COR-L47 (cell line): Measurements from ENCODE around the gene FAM43A.

Experiments used
- DNase-seq: peaks from one replicate; lab custom pipeline; 2025; lab: John Stamatoyannopoulos, UW

FAM43A gene, protein sequence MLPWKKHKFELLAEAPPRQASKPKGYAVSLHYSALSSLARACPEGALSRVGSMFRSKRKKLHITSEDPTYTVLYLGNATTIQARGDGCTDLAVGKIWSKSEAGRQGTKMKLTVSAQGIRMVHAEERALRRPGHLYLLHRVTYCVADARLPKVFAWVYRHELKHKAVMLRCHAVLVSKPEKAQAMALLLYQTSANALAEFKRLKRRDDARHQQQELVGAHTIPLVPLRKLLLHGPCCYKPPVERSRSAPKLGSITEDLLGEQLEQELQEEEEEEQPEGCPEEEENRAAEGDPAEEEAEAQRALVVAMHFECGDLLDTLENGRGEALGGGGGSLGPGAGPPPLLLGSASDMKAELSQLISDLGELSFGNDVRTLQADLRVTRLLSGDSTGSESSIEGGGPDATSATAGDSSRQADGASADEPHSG

GRCh38 chr3:194685718-194686413 is at the start of gene FAM43A:
FAM43A (plus strand) TSS chr3:194685883; CDS start chr3:194686827, 944 bp downstream.
- DNase-seq, result peak; percentile 74

GRCh38 chr3:194637066-194637465 is 48.6 kb upstream of the FAM43A start:
- DNase-seq, result peak; percentile 21

DNA sequence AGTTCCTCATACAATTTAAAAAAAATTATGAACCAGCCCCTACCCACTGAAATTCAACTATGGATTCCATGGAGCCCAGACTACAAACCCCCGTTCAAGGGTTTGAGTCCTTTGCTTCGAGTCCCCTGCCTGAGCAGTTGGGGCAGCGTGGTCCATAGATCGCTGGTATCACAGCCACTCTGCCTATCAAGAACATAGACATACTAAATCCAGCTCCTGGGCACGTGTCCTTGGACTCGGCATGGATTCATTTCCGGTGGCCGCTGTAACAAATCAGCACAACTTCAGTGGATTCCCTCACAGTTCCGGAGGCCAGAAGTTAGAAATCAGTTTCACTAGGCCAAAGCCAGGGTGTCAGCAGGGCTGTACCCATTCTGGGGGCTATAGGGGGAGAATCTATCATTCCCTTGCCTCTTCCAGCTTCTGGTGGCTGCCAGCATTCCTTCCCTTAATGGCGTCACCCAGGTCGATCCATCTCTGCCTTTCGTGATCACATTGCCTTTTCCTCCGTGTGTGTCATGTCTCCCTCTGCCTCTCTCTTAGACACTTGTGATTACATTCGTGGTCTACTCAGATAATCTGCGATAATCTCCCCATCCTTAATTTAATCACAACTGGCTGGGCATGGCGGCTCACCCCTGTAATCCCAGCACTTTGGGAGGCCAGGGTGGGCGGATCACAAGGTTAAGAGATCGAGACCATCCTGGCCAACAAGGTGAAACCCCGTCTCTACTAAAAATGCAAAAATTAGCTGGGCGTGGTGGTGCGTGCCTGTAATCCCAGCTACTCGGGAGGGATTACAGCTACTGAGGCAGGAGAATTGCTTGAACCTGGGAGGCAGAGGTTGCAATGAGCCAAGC is 47.9 kb upstream of the FAM43A start:
- DNase-seq, result no peak

- DNase-seq, result no peak
These were observed 46.6 kb upstream of the FAM43A start for GRCh38 chr3:194638991-194639605.

DNA sequence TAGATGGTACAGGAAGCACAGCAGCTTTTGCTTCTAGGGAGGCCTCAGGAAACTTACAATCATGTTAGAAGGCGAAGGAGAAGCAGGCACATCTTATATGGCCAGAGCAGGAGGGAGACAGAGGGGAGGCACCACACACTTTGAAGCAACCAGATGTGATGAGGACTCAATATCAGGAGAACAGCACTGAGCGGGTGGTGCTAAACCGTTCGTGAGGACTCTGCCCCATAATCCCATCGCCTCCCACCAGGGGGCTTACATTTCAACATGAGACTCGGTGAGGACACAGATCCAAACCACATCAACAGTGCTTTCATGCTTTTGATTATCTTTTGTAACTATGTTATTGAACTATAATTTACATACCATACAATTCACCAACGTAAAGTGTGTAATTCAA is 44.9 kb upstream of the FAM43A start:
- no peak for DNase-seq

DNA sequence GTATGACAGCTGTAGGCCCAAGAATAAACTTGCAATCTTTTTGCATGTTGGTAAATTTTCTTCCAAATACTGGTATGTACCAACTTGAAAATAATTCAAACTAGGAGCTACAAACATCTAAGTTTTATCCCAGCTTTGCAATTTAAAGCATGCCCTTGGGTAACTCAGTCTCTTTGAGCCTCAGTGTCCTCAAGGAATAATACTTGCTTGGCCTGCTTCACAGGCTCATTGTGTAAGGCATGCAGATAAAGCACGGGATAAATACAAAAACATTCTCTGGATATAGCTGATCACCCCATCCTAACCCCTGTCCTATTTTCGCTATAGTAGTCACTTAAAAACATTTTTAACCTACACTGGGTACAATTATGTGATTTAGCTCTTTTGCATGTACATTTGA is 42.9 kb upstream of the FAM43A start:
- DNase-seq, result no peak

GRCh38 chr3:194647747-194648146 is 37.9 kb upstream of the FAM43A start:
- no peak for DNase-seq

- no peak for DNase-seq
These were observed 31.2 kb upstream of the FAM43A start for GRCh38 chr3:194654443-194654842.

GRCh38 chr3:194657439-194657838 is 28.2 kb upstream of the FAM43A start:
- no peak for DNase-seq

DNA sequence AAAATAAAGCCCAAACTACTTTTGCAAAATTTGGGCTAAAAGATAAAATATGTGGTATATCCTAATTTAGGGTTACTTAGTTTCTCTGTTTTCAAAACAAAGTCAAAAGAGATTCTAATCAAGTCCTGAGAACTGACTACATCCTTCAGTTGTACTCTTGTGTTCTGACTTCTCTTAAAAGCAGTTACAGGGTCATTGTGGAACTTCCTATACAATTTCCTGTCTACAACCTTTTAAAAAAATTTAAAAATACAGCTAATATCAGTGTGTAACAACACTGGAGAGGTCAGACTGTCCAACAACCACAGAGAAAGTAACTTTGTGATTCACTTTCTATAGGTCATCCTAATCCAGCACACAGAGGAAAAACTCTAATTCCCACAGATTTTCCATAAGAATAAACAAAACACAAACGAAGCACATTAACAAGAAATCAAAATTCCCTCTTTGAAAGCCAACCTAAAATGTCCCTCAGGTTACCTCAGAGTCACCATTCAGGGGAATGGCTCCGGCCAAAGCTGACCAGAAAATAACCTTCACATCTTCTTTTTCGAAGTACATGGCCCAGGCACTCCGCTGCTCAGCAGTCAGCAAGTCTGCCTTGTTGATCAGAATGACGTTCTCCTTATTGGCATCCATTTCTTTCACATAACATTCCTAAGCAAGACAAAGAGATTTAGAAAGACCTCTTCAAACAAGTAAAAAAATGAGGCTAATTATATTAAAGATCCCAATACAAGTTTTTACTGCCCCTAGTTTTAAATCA is 27.0 kb upstream of the FAM43A start:
- DNase-seq, result no peak

DNA sequence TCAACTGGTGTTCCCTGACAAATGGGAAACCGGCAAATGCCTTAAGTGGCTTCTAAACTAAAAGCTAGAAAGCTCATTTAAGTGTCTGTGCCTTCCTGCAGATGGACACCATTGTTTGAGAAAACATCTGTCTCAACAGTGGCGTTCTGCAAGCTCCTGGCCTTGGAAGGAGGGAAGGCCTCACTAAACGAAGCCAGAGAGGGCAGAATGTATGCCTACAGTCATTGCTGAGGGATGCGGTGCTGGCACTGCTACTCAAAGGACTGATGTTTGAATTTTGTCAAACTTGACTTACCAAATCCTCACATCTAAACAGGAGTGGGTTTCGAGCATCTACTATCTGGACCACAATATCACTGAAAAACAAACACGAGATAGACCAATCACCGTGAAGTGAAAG is 25.9 kb upstream of the FAM43A start:
- DNase-seq, result no peak

DNA sequence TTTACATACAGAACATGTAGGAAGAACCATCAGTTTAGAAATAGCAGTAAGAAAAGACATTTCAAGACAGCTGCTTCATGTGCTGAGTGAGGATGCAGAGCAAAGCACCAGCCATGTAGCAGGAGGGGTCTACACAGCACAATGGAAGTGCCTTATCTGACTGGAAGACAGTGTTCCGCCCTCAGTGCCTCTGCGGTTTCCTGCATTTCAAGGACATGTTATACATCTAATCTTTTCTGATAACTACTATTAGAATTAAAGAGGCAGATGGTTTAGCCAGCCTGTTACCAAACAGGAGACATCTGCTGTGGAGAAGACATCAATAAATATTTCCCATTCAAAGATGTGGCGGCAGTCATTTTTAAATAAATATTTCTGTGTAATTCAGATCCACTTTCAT is 24.3 kb upstream of the FAM43A start:
- DNase-seq, result no peak

- no peak for DNase-seq
These were observed 23.7 kb upstream of the FAM43A start for GRCh38 chr3:194661946-194662345.

DNA sequence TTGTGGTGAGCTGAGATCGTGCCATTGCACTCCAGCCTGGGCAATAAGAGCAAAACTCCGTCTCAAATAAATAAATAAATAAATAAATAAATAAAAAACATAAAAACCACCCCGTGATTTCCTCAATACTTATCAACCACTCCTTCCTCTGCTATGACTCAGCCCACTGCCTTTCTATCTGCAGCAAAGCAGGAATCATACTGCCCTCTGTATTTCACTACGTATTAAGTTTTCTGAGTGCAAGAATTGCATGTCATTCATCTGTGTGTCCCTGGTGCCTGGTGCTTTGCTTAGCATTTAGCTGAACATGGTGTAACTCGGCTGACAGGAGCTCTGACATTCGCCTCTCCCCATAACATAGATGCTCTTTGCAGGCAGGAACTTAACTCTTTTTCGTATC is 20.8 kb upstream of the FAM43A start:
- no peak for DNase-seq

DNA sequence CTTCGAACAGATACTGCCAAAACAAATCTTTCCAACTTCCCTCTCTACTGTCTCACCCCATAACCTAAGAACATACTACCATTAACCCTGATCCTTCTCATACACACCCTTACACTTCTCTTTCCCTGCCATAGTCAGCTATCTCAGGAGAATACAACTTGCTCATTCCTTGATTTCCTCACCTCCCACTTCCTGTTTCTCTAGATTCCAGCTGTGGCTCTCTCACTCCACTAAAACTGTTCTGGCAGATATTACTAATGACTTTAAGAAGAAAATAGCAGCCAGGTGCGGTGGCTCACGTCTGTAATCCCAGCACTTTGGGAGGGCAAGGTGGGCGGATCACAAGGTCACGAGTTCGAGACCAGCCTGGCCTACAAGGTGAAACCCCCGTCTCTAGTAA is 18.3 kb upstream of the FAM43A start:
- no peak for DNase-seq

DNA sequence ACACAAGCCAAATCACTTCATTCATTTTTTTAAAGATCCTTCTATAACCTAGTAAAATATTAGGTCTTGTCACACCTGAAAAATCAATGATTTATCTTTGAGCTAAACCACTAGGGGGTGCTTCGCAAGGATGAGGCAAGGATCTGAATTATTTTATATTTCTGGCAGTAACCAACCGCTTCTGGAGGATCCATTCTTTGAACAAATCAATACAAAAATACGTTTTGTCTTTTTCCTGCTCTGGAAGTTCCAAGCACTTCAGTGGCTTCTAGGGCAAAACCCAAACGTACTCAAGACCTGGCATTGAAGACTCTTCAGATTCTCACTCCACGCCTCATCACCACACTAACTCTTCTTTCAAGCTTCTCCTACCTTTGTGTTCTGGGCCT is 14.2 kb upstream of the FAM43A start:
- DNase-seq, result peak; percentile 47

DNA sequence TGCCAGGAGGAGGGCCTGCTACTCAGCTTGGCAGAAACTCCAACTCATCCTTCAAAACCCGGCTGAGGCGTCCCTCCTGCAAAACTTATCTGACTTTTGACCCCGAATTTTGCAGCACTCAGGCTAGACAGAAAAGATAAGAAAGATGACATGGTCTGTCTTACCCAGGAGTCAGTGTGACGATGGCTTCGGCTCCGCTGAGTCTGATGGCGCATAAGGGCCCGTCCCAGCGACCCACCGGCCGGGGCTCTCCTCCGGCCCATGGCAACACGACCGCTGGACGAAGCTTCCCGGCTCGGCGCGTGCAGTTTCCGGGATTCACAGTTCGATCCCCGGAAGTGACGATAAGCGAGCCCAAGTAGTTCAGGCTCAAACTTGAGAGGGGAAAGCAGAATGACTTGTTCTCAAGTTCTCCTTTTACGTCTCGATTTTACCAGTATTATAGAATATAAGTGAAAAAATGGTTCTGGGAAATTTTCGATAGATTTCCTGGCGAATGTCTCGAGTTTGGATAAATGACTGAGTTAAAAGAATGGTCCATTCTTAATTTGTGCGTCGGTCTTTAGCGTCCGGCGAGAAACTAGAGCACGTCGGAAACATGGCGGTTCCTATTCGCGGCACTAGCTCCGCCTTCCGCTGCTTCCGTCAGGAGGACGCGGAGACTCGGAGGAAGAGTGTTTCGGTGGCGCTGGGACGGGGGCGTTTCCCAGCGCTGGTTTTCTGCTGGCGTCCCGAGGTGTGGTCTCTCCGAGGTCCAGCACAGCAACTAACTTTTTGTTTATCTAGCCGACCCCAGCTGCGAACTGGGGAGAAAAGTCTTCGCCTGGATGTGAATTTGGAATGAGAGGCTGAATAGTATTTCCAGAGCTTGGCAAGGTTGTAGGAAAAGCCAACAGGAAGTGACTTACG is 13.5 kb upstream of the FAM43A start, which contains the start of gene LSG1:
Gene LSG1, minus strand, starts transcription at position 292 of the 909 bp plus-strand sequence. Its CDS starts 29 bp downstream, at position 263.
- DNase-seq, result peak; percentile 97

DNA sequence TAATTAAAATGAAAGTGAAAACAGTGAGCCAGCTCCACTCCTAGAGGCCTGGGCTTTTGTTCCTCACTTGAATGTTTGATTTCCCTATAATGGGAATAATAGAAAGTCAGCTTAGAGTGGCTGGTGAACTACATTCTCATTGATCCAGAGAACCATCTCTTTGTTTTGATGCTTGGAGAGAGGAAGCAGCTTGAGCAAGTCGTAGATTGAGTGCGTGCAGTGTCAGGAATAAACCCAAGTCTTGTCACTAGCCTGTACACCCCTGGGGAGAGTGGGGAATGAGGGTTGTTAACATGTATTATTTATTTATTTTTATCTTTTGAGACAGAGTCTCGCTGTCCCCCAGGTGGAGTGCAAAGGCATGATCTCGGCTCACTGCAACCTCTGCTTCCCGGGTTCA is 12.8 kb upstream of the FAM43A start:
- DNase-seq, result no peak

- no peak for DNase-seq
These were observed 11.9 kb upstream of the FAM43A start for GRCh38 chr3:194673761-194674160.

DNA sequence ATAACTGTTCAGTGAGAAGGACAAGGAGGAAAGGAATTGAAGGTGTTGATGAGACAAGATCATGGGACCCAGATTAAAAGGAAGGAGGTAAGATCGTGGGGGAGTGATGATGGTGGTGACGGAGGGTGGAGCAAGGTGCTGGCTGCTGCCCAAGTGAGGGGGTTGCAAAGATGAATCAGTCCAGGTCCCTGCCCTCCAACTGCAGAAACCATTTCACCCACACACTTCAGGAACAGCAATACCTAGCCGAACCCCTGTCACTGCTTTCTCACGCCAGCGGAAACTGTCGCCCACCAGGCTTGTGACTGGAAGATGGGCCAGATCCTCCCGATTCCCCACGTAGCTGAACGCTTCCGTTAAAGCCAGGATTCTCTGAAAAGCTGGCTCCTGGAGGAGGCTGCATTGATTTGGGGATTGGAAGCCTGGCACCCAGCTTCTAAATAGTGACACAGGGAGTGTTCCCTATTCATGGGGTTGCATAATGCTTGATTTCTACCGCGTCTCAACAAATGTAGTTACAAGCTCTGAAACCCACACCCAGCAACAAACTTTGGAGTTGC is 10.5 kb upstream of the FAM43A start:
- no peak for DNase-seq
